Stimulated activated CD4-positive, alpha-beta T cell treated with anti-CD3 and anti-CD28 coated beads, Interleukin-1b, Interleukin-23, amount 100 ng/mL, for 24 hours (primary cell): ENCODE results near the gene KDM4D.
"Not testable (repeated sequence)": the region's sequence is repeated elsewhere in the genome, so short reads cannot be mapped to it uniquely, and the experiment has no call there.

Source experiments
- DNase-seq, 4 experiments: peaks; one replicate each; pipeline ENCODE4 v3.0.0-alpha.2; 2020; ENCODE audit warnings: low read depth in 4 of 4, low spot score in 1 of 4

KDM4D gene

DNA sequence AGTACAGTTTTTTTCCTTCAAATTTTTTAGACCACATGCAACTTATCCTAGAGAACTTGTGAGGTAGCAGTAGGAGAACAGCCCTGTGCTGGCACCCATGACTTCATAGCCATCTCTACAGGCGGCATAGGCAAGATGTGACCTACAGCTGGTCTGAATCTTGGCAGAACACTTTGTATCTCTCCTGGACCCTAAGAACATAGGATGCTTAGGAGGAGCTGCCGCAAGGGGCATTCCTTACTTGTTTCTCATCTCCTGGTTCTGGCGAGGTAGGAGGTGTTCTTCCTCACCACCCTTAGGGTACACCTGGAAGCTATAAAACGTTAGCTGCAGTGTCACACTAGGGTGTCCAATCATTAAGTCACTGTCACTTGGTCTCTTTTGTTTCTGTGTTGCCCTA lies 16.5 kb upstream of the KDM4D start:
- DNase-seq, result no peak

DNA sequence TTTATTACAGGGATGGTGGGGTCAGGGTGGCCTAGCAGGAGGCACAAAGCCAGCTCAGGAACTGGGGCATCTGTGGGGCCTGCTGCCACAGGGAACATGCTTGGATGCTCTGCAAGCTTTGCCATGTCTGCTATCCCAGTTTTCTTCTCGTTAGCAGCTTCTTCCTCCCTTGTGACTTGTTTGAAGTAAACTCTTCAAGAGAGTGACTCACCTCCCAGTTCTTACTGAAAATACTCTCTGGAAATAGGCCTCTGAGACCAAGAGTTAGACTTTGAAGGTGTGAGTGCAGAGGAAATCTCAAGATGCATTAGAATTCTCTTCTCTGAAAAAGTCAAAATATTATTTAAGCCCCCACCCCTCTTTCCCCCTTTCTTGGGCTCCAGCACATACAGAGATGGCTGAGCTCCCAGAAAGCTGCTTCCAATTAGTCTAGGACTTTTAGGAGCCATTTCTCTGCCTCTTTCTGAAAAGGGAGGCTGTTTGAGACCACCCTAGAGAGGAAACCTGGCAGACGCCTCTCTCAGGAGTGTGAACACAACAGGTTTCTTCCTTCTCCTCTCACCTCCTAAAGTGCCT lies 15.3 kb upstream of the KDM4D start:
- no peak for DNase-seq

DNA sequence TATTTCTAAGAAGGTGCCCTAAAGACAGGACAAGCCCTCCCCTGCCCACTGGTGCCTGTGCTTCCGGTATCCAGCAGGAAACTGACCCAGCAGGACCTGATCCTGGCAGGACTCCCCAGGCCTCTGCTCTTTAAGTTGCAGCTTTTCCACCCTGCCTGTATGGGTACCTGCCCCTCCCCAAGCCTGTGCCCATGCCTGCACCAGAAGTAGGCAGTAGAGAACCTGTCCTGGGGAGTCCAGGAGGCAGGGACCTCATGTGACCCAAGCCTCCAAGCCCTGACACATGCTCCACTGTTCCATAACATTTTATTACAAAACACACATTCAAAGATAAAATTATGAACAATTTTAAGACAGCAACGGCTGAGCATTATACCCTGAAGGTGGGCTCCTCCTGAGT lies 14.3 kb upstream of the KDM4D start:
- DNase-seq, result no peak

DNA sequence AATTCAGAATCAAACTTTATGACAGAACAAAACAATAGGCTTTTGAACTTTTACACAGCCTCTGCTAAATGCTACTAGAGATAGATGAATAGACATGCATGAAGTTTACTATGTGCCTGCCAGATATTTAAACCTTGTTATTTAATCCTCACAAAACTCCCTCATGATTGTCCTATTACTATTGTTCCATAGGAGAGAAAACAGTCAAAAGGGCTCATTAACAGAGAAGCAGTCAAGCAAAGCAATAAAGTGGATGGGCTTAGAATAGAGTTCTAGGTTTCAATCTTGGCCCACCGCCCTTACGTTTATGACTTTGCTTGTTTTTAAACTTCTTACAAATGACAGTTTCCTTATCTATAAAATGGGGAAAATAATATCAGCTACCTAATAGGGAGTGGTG lies 13.0 kb upstream of the KDM4D start:
- no peak for DNase-seq

DNA sequence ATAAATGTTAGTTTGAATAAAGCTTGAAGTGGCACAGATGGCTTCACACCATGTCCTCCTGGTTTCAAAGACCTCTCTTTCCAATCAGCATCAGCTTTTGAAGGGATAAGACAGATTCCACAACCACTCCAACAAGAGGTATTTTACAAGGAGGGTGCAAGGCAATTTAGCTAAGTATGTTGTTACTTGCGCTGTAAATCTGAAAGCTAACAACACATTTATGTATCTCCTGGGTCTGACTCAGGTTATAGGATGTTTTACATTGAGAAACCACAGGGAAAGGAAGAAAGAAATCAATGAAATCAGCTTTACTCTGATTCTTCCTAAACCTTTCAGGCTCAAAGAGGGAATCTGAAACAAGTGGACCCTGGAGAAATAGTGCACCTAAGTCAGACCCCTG lies 12.3 kb upstream of the KDM4D start:
- no peak for DNase-seq

DNA sequence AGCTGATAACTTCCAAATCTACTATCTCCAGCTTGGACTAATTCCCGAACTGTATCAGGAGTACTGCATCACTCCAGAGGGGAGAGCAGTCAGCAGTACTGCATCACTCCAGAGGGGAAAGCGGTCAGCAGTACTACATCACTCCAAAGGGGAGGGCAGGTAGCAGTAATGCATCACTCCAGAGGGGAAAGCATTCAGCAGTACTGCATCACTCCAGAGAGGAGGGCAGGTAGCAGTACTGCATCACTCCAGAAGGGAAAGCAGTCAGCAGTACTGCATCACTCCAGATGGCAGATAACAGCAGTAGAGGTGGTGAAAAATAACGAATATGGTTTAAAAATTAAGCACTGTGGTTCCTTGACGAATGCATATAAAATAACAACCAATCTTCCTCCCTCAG lies 8.6 kb upstream of the KDM4D start:
- no peak for DNase-seq

DNA sequence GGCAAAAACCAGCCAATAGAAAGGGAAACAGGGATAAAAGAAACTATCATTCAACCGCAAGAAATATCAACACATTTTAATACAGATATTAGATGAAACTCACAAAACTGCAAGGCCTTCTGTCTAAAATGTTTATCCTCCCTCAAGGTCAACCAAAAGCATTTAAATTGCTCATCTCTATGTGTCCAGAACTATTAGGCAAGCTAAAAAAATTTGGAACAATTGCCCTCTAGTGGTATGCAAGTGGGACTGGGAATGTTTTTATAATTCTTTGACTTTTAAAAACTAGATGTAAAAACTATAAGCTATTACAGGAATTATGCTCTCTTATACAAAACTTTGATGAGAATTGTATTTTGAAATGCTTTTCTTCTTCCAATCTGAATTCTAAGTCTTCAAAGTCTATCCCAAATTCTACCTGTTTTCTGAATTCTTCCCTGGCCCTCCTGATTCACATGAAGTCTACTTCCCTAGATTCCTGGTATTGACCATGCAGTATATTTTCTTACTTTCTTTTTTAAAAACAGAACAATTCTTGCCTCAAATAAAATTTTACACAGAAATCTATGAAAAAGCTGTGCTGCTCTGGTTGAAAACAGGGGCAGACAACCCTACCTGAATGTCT lies 5.1 kb upstream of the KDM4D start:
- DNase-seq, result no peak

DNA sequence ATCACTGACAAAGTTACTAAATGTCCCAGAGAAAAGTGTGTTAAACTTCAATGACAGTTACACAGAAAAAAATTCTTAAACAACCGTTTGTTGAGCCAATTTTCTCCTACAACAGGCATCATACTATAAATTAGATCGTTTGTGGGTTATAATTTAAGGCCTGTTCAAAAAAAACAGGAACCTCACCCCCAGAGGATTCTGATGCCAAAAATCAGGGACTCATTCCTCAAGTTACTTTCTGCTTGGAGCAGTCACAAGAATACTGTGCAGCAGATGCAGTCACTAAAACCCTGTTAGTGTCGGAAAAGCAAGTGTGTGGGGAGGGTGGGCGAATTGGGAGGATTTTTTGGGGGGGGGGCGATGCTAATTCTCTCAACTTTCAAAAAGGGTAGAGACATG lies 810 bp upstream of the KDM4D start:
- DNase-seq, result no peak

DNA sequence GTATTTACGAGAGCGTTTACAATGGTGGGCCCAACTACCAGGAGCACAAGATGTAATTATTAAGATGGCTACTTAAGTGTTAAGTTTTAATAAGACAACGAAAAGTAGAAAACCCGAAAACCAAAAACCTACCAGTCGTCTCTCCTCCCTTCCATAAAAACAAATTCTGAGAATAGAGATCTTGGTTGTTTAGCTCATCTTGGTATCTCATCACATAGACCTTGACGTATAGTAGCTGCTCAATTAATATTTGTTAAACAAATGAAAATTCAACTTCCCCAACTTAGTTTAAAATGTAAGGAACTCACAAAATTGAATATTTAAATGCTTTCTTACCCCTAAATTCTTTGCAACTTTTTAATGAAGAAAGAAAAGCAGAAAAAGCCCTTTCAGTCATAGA lies 669 bp downstream of the KDM4D start:
- DNase-seq, result no peak

DNA sequence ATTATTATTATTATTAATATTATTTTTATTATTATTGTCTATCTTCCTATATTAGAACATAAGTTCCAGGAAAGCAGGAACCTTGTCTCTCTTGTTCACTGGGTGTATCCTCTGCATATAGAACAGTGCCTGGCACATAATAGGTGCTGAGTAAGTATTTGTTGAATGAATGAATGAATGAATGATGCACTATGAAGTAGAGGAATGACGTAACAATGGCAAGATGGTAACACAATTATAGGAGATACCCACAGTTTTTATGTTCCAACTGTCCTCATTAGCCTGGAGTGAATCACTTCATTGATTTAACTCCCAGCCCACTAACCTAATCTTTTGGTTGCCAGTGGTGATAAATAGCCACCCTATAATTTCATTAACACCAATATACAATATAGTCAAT lies 2.1 kb downstream of the KDM4D start:
- DNase-seq, result no peak

DNA sequence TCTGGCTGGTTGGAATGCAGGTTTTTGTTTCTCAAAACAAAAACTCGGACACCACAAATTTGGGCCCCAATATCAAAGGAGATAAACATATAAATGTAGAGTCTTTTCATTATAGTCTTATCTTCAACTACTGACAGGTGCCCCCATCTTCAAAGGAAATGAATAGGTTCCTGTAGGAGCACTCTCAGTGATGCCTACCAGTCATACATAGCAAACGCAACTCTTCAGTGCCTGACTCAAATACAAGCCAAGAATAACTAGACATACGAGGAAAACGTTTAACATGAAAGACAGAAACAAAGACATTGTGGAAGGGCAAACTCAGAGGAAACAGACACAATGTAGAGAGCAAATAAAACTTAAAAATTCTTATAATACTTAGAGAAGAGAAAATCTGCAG lies 13.9 kb downstream of the KDM4D start:
- no peak for DNase-seq

DNA sequence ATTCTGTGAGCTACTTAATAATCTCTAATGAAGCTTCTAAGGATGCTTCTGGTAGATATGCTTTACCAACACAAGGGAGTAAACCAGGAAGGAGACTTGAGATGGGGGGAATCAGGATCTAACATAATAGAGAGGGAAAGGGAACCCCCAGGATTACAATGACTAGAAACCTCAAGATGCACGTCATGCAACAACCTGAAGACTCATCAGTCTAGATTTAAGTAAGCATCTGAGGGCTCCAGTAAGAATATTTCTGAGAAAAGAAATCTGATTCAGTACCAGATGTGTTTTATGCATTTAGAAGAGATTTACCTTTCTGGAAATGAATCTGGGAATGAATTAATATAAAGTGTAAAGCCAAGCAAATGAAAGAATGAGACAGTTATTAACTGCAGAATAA lies 15.2 kb downstream of the KDM4D start:
- DNase-seq, result no peak

DNA sequence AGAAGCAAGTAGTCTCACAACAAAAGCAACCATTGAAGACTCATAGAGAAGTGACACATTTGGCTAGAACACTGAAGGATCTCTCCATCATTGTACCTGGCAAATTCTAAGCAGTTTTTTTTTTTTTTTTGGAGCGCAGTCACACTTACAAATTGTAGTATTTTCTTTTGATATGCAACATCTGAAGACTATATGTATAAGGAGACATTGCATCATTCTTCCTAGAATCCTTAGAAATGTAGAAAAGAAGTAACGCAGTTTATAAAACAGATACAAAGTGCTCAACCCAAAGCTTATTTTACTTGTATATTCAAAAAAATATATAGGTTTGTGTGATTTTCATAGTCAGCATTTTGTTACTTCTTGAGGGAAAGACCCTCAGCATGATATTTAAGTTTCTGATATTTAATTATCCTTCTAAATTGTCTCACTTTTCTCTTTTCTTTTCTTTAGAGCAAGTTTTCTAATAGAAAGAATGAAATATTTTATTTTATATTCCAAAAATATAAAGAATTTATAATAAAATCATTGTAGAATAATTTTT lies 20.0 kb downstream of the KDM4D start:
- DNase-seq, result no peak

DNA sequence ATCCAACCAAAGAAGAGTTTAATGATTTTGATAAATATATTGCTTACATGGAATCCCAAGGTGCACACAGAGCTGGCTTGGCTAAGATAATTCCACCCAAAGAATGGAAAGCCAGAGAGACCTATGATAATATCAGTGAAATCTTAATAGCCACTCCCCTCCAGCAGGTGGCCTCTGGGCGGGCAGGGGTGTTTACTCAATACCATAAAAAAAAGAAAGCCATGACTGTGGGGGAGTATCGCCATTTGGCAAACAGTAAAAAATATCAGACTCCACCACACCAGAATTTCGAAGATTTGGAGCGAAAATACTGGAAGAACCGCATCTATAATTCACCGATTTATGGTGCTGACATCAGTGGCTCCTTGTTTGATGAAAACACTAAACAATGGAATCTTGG lies 23.9 kb downstream of the KDM4D start:
- no peak for DNase-seq

DNA sequence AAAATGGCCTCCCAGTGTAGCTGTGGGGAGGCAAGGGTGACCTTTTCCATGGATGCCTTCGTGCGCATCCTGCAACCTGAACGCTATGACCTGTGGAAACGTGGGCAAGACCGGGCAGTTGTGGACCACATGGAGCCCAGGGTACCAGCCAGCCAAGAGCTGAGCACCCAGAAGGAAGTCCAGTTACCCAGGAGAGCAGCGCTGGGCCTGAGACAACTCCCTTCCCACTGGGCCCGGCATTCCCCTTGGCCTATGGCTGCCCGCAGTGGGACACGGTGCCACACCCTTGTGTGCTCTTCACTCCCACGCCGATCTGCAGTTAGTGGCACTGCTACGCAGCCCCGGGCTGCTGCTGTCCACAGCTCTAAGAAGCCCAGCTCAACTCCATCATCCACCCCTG lies 24.8 kb downstream of the KDM4D start:
- no peak for DNase-seq

DNA sequence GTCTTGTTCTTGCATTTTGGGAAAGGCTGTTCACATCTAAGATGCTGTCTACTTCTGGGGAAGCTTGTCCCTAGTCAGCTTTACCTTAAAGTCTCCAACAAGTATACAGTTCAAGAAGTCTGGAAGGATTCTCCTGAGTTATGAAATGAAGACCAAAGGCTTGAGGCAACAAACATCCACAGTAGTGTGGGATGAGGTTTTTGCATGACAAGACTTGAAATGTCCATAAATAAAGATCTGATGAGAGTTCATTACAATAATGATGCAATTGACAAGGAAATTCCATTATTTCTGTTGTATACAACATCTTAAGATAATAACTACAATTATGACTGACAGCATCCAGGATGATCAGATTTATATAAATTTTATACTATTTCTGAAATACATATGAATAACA lies 30.2 kb downstream of the KDM4D start:
- no peak for DNase-seq

DNA sequence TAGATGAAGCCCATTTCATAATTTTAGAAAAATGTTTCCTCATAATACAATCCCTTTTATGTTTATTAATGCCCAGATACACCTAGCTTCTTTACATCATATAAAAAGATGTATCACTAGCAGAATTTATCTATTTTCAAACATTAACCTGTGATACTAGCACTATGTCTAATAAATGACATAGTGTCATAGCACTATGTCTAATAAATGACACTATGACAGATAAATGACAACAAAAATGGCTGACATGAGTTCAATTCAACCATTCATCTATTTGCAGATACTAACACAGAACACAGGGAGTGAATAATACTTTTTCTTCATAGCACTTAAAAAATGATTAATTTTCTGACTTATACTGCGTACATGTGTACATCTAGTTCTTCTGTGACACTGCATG lies 32.1 kb downstream of the KDM4D start:
- no peak for DNase-seq

DNA sequence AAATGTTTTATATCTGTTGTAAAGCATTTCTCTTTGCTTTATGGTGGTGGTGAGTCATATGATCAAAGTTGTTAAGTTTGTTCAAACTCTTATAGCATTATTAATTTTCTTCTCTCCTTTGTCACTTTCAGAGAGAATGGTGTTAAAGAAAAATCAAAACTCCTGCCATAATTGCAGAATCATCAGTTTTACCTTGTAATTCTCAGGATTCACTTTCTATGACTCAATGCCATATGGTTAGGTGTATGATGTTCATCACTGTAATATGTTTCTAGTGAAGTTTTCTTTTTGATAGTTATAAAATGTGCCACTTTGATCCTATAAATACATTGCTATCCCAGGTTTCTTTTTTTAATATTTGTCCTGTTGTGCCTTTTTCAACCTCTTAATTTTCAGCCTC lies 37.9 kb downstream of the KDM4D start:
- DNase-seq, result no peak

DNA sequence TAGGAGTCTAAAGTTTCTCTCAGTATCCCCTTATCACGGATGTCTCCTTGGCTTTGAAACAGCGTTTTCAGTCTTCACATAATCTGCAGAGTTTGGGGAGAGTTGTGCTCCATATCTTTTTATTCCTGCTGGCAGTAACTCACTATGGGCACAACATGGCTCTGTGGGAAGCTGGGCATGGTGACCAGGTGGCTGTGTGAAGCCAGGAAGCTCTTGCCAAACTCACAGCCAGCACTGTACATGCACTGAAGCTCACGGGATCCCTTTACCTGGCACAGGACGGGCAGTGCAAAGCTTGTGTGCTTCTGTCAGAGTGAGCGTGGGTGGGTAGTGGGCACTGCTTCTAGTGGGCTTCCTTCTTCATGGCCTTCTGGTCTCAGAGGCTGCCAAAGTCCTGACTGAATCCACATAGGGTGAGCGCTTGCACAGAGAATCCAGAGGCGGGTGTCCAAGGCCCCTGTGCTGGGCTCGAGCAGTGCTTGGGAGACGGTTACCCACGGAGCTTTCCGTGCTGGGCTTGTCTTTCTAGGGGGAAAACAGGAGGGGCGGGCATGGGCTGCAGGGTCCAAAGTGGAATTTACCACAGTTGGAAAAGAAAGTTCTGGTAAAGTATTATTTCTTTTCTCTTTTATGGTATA lies 40.8 kb downstream of the KDM4D start:
- DNase-seq, result no peak

DNA sequence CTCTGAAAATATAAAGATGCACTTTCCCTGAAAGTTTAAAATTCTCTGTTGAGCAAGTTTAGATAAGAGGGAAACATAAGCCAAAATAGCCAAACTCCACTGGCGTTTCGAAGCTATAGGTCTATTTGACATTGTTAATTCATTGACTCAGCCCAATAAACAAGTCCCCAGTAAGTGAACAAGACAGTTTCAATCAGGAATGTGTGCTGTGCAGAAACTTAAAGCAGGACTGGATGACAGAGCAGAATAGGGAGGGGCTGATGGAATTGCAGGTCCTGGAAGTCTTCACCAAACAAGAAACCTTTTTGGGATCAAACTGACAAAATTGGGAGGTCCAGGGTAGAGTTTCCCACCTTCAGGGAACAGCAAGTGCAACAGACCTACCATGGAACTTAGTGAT lies 42.6 kb downstream of the KDM4D start:
- DNase-seq, result no peak

DNA sequence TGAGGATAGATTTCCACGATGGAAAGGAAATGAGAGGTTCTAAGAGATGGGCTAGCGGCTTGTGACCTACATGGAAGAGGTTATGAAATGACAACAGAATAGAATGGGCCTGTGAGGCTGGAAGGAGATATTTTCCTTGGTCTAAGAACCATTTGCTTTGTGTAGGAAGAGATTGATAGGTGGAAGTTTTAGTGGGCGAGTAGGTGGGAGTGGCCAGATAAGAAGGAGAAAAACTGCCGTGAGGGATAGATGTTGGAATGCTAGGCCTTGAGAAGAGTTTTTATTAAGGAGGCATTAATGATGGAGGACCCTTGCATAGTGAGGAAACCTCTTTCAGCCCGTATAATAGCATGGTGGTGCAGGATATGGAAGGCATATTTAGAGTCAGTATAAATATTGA lies 48.0 kb downstream of the KDM4D start:
- not testable (repeated sequence) for DNase-seq

DNA sequence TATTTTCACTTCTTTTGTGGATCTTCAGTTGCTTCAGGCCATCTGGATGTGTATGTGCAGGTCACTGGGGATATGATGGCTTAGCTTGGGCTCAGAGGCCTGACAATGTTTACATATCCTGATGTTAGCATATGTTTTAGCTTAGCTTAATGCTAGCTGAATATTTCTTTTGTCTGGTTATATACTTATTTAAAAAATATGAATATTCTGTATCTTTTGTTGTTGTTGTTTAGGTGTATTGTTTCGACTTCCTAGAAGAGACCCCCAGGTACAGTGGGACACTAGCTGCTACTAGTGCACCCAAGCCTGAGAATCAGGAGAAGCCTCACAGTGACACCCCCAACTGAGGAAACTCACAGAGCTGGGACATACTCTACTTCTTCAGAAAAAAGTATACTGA lies 51.4 kb downstream of the KDM4D start, which contains the start of gene KDM4E:
KDM4E (plus strand) TSS at position 301 of the 400 bp plus-strand sequence. CDS start 300 bp downstream, outside the sequence.
- no peak for DNase-seq

DNA sequence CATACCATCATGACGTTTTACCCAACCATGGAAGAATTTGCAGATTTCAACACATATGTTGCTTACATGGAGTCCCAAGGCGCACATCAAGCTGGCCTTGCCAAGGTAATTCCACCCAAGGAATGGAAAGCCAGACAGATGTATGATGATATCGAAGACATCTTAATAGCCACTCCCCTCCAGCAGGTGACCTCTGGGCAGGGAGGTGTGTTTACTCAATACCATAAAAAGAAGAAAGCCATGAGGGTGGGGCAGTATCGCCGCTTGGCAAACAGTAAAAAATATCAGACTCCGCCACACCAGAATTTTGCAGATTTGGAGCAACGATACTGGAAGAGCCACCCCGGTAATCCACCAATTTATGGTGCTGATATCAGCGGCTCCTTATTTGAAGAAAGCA lies 52.1 kb downstream of the KDM4D start:
- not testable (repeated sequence) for DNase-seq
